ENCODE measurements around the gene HMOX2. TPM values are rescaled to one million over a fixed set of nuclear protein-coding genes. Genes with fewer than 3 reads are reported as not detected.

HMOX2 gene
- polyA plus RNA-seq, 1 donor (not counting 4 experiments of a cell fraction or from before 2014, with no cell fraction given) = 167 TPM

DNA sequence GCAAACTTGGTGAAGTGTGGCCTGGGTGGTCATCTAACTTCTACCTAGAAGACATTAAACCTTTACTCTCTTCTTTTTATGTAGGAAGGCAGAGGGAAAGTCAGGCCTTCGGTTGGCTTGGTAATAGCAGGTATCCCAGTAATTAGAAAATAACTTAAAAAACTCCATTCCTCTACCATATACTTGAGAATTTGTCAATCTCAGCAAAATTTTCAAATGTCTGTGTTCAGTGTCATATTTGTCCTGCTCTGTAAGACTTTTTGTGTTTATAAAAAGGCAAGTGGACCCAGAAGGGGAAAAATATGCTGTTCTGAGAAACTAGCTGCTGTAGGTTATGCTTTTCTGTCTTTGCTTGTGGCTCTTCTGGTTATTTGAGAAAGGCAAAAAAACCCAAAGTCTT, 5.8 kb downstream of the HMOX2 start:
- Histone ChIP-seq H3K4me2 (ENCODE audit: control insufficient read depth, extremely low read depth, insufficient read depth, low read depth, low read length) (no peak overlapping the region), H4K20me1 (ENCODE audit: control insufficient read depth, extremely low read depth, insufficient read depth, low read length) (no peaks in the 10 kb centered on the region), H3K79me2 (ENCODE audit: control insufficient read depth, insufficient read depth, low read length) (peaks cover 90% of the 10 kb centered on the region), H2AFZ (ENCODE audit: control insufficient read depth, low read length) (no peak overlapping the region), H3K4me3 (ENCODE audit: control insufficient read depth in 2 of 3, extremely low read depth in 1 of 3, insufficient read depth in 2 of 3, low read depth in 1 of 3, low read length in 3 of 3) (no peak overlapping the region), H3K27ac (ENCODE audit: control insufficient read depth, insufficient read depth, low read length) (no peak overlapping the region), H3K9me1 (ENCODE audit: control insufficient read depth, extremely low read depth, insufficient read depth, low read length) (no peaks in the 10 kb centered on the region), H3K4me1 (ENCODE audit: control insufficient read depth, extremely low read depth, insufficient read depth, low read length) (peaks cover 35% of the 10 kb centered on the region), H3K36me3 (ENCODE audit: control insufficient read depth in 2 of 2, extremely low read depth in 1 of 2, insufficient read depth in 2 of 2, low read length in 2 of 2) (peaks cover 8 to 20% of the 10 kb centered on the region in 2 experiments), H3K27me3 (ENCODE audit: control insufficient read depth, extremely low read depth, insufficient read depth, low read length) (no peaks in the 10 kb centered on the region), H3K9me3 (ENCODE audit: control insufficient read depth, low read depth, low read length) (no peaks in the 10 kb centered on the region), H3K9ac (ENCODE audit: control insufficient read depth, extremely low read depth, insufficient read depth, low read length) (no peak overlapping the region)
- DNase-seq (ENCODE audit: low read depth, low spot score) (no peak), FAIRE-seq (no peak)
- dilution Hi-C loops (cut with MboI; ENCODE audit: extremely low pct_ligation_motif_present, low sequenced_read_pairs) = no loop called here
- TF ChIP-seq EZH2 (IDR thresholded peaks at IDR 0.05; ENCODE audit: low read length) = no peak
- no peak for TF ChIP-seq CTCF (optimal IDR thresholded peaks at IDR 0.05 in 1 of 3, IDR thresholded peaks at IDR 0.05 in 1 of 3, conservative IDR thresholded peaks at IDR 0.05 in 1 of 3; ENCODE audit: extremely low read depth in 1 of 3, insufficient read depth in 2 of 3, low read length in 3 of 3)

DNA sequence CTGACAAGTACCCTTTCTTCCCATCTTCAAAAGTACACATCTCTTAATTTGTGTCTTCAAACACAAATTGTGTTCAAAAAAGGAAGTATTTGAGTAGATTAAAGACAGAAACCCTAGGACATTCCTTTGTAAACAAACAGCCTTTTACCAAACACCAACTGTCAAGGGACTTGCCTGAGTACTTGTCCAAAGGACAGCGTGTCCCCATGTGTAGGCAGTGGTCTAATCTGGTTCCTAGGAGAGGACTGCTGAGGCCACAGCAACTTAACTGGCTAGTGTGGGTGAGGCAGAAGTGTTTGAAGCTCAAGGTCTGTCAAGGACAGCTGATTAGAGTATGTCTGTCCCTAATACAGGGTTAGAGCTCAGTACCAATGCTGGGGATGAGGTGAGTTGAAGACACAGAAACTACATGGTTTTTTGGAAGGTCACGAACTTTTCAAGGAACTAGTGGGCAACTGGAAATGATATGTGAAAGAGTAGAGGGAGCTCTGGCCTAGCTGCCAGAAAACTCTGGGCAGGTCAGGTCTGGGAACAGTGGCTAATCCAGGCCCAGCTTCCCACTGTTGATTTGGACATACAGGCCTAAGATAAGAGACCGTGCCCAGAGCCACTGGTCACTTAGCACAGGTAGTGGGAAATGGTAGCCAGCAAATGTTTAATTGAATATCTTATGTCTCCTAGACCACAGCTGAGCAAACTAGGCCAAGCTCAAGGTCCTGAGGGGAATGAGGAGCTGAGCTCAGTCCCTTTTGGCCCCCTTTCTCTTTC, 10.1 kb downstream of the HMOX2 start:
- Histone ChIP-seq H3K36me3 (ENCODE audit: control insufficient read depth in 2 of 2, extremely low read depth in 1 of 2, insufficient read depth in 2 of 2, low read length in 2 of 2) (peaks cover 9 to 31% of the 10 kb centered on the region in 2 experiments), H4K20me1 (ENCODE audit: control insufficient read depth, extremely low read depth, insufficient read depth, low read length) (no peaks in the 10 kb centered on the region), H3K9me3 (ENCODE audit: control insufficient read depth, low read depth, low read length) (no peaks in the 10 kb centered on the region), H3K4me2 (ENCODE audit: control insufficient read depth, extremely low read depth, insufficient read depth, low read depth, low read length) (no peak overlapping the region), H2AFZ (ENCODE audit: control insufficient read depth, low read length) (no peak overlapping the region), H3K4me3 (ENCODE audit: control insufficient read depth in 2 of 3, extremely low read depth in 1 of 3, insufficient read depth in 2 of 3, low read depth in 1 of 3, low read length in 3 of 3) (no peak overlapping the region), H3K27ac (ENCODE audit: control insufficient read depth, insufficient read depth, low read length) (no peak overlapping the region), H3K27me3 (ENCODE audit: control insufficient read depth, extremely low read depth, insufficient read depth, low read length) (no peaks in the 10 kb centered on the region), H3K9me1 (ENCODE audit: control insufficient read depth, extremely low read depth, insufficient read depth, low read length) (peaks cover 2% of the 10 kb centered on the region), H3K4me1 (ENCODE audit: control insufficient read depth, extremely low read depth, insufficient read depth, low read length) (peaks cover 41% of the 10 kb centered on the region), H3K79me2 (ENCODE audit: control insufficient read depth, insufficient read depth, low read length) (peaks cover 73% of the 10 kb centered on the region), H3K9ac (ENCODE audit: control insufficient read depth, extremely low read depth, insufficient read depth, low read length) (no peak overlapping the region)
- no peak for FAIRE-seq
- dilution Hi-C loops (cut with MboI; ENCODE audit: extremely low pct_ligation_motif_present, low sequenced_read_pairs) = no loop called here
- TF ChIP-seq EZH2 (IDR thresholded peaks at IDR 0.05; ENCODE audit: low read length) (no peak), CTCF (optimal IDR thresholded peaks at IDR 0.05 in 1 of 3, IDR thresholded peaks at IDR 0.05 in 1 of 3, conservative IDR thresholded peaks at IDR 0.05 in 1 of 3; ENCODE audit: extremely low read depth in 1 of 3, insufficient read depth in 2 of 3, low read length in 3 of 3) (no peak)
- no peak for DNase-seq (ENCODE audit: low read depth, low spot score)
